ENCODE measurements around the gene DLEC1.

DNA sequence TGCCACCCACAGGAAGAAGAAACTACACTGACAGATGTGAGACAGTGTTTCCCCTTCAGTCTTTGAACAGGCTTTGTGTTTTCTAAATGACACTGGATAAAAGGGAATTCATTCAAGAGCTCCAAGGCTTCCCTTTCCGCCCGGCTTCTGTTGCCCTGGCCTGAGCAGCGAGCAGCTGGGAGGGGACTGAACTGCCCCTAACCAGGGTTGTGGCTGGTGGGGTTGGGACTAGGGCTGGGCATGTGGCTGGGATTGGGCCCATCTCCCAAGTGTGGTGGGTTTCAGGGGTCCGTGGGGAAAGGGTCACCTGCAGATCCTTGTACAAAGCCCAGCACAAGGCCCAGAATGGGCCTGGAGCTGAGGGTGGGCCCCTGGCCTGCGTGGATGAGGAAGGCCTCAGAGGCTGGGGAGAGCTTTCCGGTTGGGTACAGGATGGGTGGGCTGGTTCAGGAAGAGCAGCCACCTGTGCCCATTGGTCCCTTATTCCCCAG lies 38.0 kb upstream of the DLEC1 start:
- no peak for TF ChIP-seq POLR2A (IDR thresholded peaks at IDR 0.05)
- TF ChIP-seq, protein P1, sequence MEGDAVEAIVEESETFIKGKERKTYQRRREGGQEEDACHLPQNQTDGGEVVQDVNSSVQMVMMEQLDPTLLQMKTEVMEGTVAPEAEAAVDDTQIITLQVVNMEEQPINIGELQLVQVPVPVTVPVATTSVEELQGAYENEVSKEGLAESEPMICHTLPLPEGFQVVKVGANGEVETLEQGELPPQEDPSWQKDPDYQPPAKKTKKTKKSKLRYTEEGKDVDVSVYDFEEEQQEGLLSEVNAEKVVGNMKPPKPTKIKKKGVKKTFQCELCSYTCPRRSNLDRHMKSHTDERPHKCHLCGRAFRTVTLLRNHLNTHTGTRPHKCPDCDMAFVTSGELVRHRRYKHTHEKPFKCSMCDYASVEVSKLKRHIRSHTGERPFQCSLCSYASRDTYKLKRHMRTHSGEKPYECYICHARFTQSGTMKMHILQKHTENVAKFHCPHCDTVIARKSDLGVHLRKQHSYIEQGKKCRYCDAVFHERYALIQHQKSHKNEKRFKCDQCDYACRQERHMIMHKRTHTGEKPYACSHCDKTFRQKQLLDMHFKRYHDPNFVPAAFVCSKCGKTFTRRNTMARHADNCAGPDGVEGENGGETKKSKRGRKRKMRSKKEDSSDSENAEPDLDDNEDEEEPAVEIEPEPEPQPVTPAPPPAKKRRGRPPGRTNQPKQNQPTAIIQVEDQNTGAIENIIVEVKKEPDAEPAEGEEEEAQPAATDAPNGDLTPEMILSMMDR (IDR thresholded peaks at IDR 0.05) = no peak

All from lower leg skin (tissue), 3 donors.